Endothelial cell of hepatic sinusoid (primary cell): ENCODE measurements around the gene TTC34.
"Not testable (repeated sequence)": the region's sequence is repeated elsewhere in the genome, so short reads cannot be mapped to it uniquely, and the experiment has no call there.

ENCODE experiments used
- in situ Hi-C: cut with HindIII; loops from 2 replicates; pipeline ENCODE4 v1.10.0; 2017; ENCODE audit warnings: low sequenced_read_pairs

Gene TTC34

GRCh38 chr1:2799811-2800663, 1.5 kb downstream of the TTC34 start:
- in situ Hi-C loops = no loop called here

- in situ Hi-C loops = not testable (repeated sequence)
Measured at GRCh38 chr1:2798958-2799357, 2.5 kb downstream of the TTC34 start.

- in situ Hi-C loops = no loop called here
Measured at GRCh38 chr1:2797741-2798016, 3.8 kb downstream of the TTC34 start.

- in situ Hi-C loops = no loop called here
Measured at GRCh38 chr1:2796890-2797740, 4.4 kb downstream of the TTC34 start.

GRCh38 chr1:2795926-2796325, 5.6 kb downstream of the TTC34 start:
- in situ Hi-C loops = no loop called here

GRCh38 chr1:2791027-2791760, 10.3 kb downstream of the TTC34 start:
- in situ Hi-C loops = no loop called here

GRCh38 chr1:2789986-2790581, 11.4 kb downstream of the TTC34 start:
- in situ Hi-C loops = no loop called here

- in situ Hi-C loops = no loop called here
Measured at GRCh38 chr1:2789164-2789985, 12.1 kb downstream of the TTC34 start.

GRCh38 chr1:2788506-2789163, 12.9 kb downstream of the TTC34 start:
- in situ Hi-C loops = no loop called here

- in situ Hi-C loops = no loop called here
Measured at GRCh38 chr1:2787163-2787911, 14.2 kb downstream of the TTC34 start.

GRCh38 chr1:2786329-2787162, 14.9 kb downstream of the TTC34 start:
- in situ Hi-C loops = no loop called here

- in situ Hi-C loops = no loop called here
Measured at GRCh38 chr1:2785631-2786328, 15.7 kb downstream of the TTC34 start.

GRCh38 chr1:2784854-2785630, 16.5 kb downstream of the TTC34 start:
- in situ Hi-C loops = no loop called here

GRCh38 chr1:2783435-2784397, 17.8 kb downstream of the TTC34 start:
- in situ Hi-C loops = no loop called here

GRCh38 chr1:2783069-2783434, 18.4 kb downstream of the TTC34 start:
- in situ Hi-C loops = no loop called here

- in situ Hi-C loops = no loop called here
Measured at GRCh38 chr1:2781627-2782026, 19.9 kb downstream of the TTC34 start.
